ENCODE measurements around the gene VPS51.

DNA sequence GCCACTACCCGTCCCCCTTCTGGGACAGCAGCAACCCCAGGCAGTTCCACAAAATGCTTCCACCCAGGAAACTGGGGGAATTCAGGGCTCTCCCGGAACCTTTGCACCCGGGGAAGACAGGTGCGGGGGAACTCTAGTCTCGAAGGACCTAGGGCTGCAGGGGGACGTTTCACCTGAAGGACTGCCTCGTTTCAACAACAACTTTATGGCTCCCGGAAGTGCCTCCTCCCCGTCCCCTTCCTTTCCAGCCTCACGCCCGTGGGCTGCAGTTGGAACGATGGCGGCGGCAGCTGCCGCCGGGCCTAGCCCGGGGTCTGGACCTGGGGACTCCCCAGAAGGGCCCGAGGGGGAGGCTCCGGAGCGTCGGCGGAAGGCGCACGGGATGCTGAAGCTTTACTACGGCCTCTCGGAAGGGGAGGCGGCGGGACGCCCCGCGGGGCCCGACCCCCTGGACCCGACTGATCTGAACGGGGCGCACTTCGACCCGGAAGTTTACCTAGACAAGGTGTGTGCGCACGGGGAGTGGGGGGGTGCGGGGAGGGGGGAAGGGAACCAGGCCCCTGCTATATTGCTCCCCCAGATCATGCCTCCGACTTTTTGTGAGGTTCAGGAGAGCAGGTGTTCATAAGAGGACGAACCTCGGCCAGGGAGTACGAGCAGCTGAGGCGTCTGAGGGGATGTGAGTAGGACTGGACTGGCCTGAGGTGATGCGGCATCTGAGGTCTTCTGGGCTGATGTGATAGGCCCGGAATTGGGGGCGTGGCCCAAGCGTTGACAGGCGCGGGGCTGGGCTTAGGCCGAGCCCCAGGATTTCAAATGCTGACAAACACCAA, at the start of gene VPS51:
- no peak; the same call in 1 of the 2 replicates for TF ChIP-seq LEF1 (IDR thresholded peaks at IDR 0.05; ENCODE audit: borderline replicate concordance)
- TF ChIP-seq, protein P1, sequence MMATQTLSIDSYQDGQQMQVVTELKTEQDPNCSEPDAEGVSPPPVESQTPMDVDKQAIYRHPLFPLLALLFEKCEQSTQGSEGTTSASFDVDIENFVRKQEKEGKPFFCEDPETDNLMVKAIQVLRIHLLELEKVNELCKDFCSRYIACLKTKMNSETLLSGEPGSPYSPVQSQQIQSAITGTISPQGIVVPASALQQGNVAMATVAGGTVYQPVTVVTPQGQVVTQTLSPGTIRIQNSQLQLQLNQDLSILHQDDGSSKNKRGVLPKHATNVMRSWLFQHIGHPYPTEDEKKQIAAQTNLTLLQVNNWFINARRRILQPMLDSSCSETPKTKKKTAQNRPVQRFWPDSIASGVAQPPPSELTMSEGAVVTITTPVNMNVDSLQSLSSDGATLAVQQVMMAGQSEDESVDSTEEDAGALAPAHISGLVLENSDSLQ (IDR thresholded peaks at IDR 0.05) = peak; percentile 15; the same call in 1 of the 2 replicates
- peak; percentile 85; the same call in 1 of the 2 replicates for TF ChIP-seq FOXM1 (IDR thresholded peaks at IDR 0.05; ENCODE audit: borderline replicate concordance)
- TF ChIP-seq FOXK2 (IDR thresholded peaks at IDR 0.05) = no peak
- TF ChIP-seq SP1 (IDR thresholded peaks at IDR 0.05) = no peak
- TF ChIP-seq HDGF (IDR thresholded peaks at IDR 0.05; ENCODE audit: borderline replicate concordance) = no peak
- TF ChIP-seq BHLHE40 (IDR thresholded peaks at IDR 0.05; ENCODE audit: borderline replicate concordance) = no peak
- TF ChIP-seq ELF4 (IDR thresholded peaks at IDR 0.05) = peak; percentile 90
- TF ChIP-seq ZNF384 (IDR thresholded peaks at IDR 0.05) = peak; percentile 74
- TF ChIP-seq FOXA1 (IDR thresholded peaks at IDR 0.05) = no peak
- peak; percentile 84 for TF ChIP-seq NFRKB (IDR thresholded peaks at IDR 0.05)

All from HEK293T (cell line).